Endothelial cell (in vitro differentiated cells): ENCODE data around the gene OR10H4. TPM values are rescaled to one million over a fixed set of nuclear protein-coding genes. Genes with fewer than 3 reads are reported as not detected.
"Not testable (repeated sequence)": the region's sequence is repeated elsewhere in the genome, so short reads cannot be mapped to it uniquely, and the experiment has no call there.

Experiments
- DNase-seq: peaks from one replicate; pipeline ENCODE4 v3.0.0; 2021; ENCODE audit warnings: low spot score
- H3K27ac Mint-ChIP-seq: one replicate; pipeline ENCODE4 v1.8.0; 2021; ENCODE audit warnings: mixed read lengths, inconsistent platforms; ENCODE audit not compliant: unreplicated experiment
- H3K27me3 Mint-ChIP-seq: one replicate; pipeline ENCODE4 v1.8.0; 2021; ENCODE audit warnings: mild to moderate bottlenecking, moderate library complexity, mixed read lengths, inconsistent platforms; ENCODE audit not compliant: unreplicated experiment
- H3K36me3 Mint-ChIP-seq: one replicate; pipeline ENCODE4 v1.8.0; 2021; ENCODE audit warnings: mild to moderate bottlenecking, low read depth, mixed read lengths, inconsistent platforms; ENCODE audit not compliant: unreplicated experiment
- H3K4me1 Mint-ChIP-seq: one replicate; pipeline ENCODE4 v1.8.0; 2021; ENCODE audit warnings: mild to moderate bottlenecking, mixed read lengths, inconsistent platforms; ENCODE audit not compliant: unreplicated experiment
- H3K4me3 Mint-ChIP-seq: one replicate; pipeline ENCODE4 v1.8.0; 2021; ENCODE audit warnings: mild to moderate bottlenecking, mixed read lengths, inconsistent platforms; ENCODE audit not compliant: unreplicated experiment
- H3K9me3 Mint-ChIP-seq: one replicate; pipeline ENCODE4 v1.8.0; 2021; ENCODE audit warnings: mixed read lengths, inconsistent platforms; ENCODE audit not compliant: unreplicated experiment
- CTCF ChIP-seq: fragments of 200-600 bp; sonication (generic); IDR thresholded peaks from one replicate; pipeline ENCODE4 v1.5.0; 2021; ENCODE audit warnings: antibody characterized with exemption; ENCODE audit not compliant: unreplicated experiment
- long read RNA-seq: library from polyadenylated mRNA; unstranded; transcript quantifications from one replicate; pipeline ENCODE4 v2.0.0, GENCODE V29; 2020; ENCODE audit not compliant: unreplicated experiment
- total RNA-seq: library from RNA; stranded (reverse); fragmentation: NEBNext Ultra II Directional; extraction: Animal tissue kit (Norgen Biotek cat#: 25700); gene quantifications from one replicate; pipeline ENCODE4 v1.2.1, GENCODE V29; 2021; ENCODE audit not compliant: unreplicated experiment

OR10H4 gene, protein sequence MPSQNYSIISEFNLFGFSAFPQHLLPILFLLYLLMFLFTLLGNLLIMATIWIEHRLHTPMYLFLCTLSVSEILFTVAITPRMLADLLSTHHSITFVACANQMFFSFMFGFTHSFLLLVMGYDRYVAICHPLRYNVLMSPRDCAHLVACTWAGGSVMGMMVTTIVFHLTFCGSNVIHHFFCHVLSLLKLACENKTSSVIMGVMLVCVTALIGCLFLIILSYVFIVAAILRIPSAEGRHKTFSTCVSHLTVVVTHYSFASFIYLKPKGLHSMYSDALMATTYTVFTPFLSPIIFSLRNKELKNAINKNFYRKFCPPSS
- not detected for total RNA-seq
- long read RNA-seq: 0 reads

- Mint-ChIP-seq H3K4me1 (no peaks in the 10 kb centered on the region), H3K27ac (no peak within 1 kb of the TSS), H3K4me3 (no peak within 1 kb of the TSS), H3K27me3 (peaks cover 1% of the 10 kb centered on the region), H3K9me3 (peaks cover 14% of the 10 kb centered on the region), H3K36me3 (peaks cover 7% of the 10 kb centered on the region)
- DNase-seq: no peak
- no peak for TF ChIP-seq CTCF
Observed at GRCh38 chr19:15948223-15949058, at the start of gene OR10H4. OR10H4 (plus strand) TSS chr19:15949008; CDS start chr19:15949008, 0 bp downstream.

DNA sequence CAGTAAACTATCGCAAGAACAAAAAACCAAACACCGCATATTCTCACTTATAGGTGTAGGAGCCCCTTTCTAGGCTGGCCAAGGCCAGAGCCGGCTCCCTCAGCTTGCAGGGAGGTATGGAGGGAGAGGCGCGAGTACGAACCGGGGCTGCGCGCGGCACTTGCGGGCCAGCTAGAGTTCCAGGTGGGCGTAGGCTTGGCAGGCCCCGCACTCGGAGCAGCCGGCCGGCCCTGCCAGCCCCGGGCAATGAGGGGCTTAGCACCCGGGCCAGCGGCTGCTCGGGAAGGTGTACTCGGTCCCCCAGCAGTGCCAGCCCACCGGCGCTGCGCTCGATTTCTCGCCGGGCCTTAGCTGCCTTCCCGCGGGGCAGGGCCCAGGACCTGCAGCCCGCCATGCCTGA lies 49.2 kb upstream of the OR10H4 start:
- Mint-ChIP-seq H3K36me3 (peaks cover 15% of the 10 kb centered on the region), H3K9me3 (peaks cover 54% of the 10 kb centered on the region)
- H3K27ac Mint-ChIP-seq, H3K4me1 Mint-ChIP-seq, DNase-seq, H3K27me3 Mint-ChIP-seq, H3K4me3 Mint-ChIP-seq: not testable (repeated sequence)

GRCh38 chr19:15900032-15900431 lies 48.8 kb upstream of the OR10H4 start:
- not testable (repeated sequence) for H3K4me3 Mint-ChIP-seq, DNase-seq, H3K4me1 Mint-ChIP-seq, H3K27ac Mint-ChIP-seq, H3K27me3 Mint-ChIP-seq
- peaks cover 15% of the 10 kb centered on the region for H3K36me3 Mint-ChIP-seq
- H3K9me3 Mint-ChIP-seq: peaks cover 51% of the 10 kb centered on the region

- Mint-ChIP-seq H3K9me3 (peaks cover 47% of the 10 kb centered on the region), H3K4me3 (no peak overlapping the region), H3K27ac (no peak overlapping the region), H3K4me1 (no peaks in the 10 kb centered on the region), H3K27me3 (peaks cover 9% of the 10 kb centered on the region), H3K36me3 (peaks cover 15% of the 10 kb centered on the region)
- DNase-seq: no peak
- TF ChIP-seq CTCF: no peak
Observed at GRCh38 chr19:15900504-15900903, 48.3 kb upstream of the OR10H4 start.

DNA sequence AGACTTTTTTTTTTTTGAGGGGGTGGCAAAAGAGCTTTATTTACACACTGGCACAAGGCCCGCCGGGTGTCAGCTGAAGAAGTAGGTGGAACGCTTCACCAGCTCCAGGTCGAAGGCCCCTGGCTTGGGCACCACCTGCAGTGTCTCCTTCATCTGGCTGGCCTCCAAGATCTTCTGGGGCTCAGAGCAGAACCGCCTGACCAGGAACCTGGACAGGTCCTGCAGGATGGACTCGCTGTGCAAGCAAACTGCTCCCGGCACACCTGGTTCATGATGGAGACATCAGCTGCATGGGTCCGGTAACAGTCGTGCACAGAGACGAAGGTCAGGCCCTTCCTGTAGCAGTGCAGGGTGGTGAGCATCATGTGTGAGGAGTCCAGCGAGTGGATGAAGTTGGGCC lies 46.6 kb upstream of the OR10H4 start:
- Mint-ChIP-seq H3K36me3 (peaks cover 4% of the 10 kb centered on the region), H3K4me1 (no peaks in the 10 kb centered on the region), H3K4me3 (no peak overlapping the region), H3K27me3 (peaks cover 6% of the 10 kb centered on the region), H3K27ac (no peak overlapping the region), H3K9me3 (peaks cover 37% of the 10 kb centered on the region)
- TF ChIP-seq CTCF: no peak
- no peak for DNase-seq

DNA sequence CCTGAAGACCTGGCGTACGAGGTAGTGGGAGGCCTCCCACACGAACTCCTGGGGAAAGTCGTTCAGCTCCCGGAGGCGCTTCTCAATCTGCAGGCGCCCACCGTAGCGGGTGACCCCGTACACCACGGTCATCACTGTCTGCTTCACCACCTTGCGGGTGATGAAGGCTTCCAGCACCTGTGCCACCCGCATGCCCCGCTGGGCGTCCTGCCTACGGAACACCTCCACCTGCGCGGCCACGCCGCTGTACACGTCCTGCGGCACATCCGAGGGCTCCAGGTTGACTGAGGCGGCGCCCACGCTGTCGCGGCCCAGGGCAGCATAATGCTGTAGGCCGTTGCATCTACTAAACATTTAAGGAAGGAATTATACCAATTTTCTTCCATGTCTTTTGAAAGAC lies 45.9 kb upstream of the OR10H4 start:
- DNase-seq, H3K4me3 Mint-ChIP-seq, H3K36me3 Mint-ChIP-seq, H3K27ac Mint-ChIP-seq, H3K4me1 Mint-ChIP-seq, H3K27me3 Mint-ChIP-seq: not testable (repeated sequence)
- peaks cover 36% of the 10 kb centered on the region for H3K9me3 Mint-ChIP-seq
